Measurements from ENCODE around the gene GMEB1. TPM values are rescaled to one million over a fixed set of nuclear protein-coding genes. Genes with fewer than 3 reads are reported as not detected.
A peak's percentile ranks its signal among the peaks of the same experiment; 100 is the strongest.

The GMEB1 gene
- total RNA-seq, 1 donor from 2014 or later: 21.2 TPM

GRCh38 chr1:28751315-28752060 is 82.9 kb downstream of the GMEB1 start:
- H3K9me3 Mint-ChIP-seq (ENCODE audit: unreplicated experiment): peaks cover 2% of the 10 kb centered on the region
- peaks cover 15% of the 10 kb centered on the region for H3K4me1 Mint-ChIP-seq (ENCODE audit: low read depth, unreplicated experiment)
- H3K4me3 Mint-ChIP-seq (ENCODE audit: unreplicated experiment): peak overlapping the region; percentile 40
- TF ChIP-seq CTCF (IDR thresholded peaks at IDR 0.05; ENCODE audit: partially characterized antibody, unreplicated experiment): no peak
- H3K27ac Mint-ChIP-seq (ENCODE audit: unreplicated experiment): no peak overlapping the region
- H3K27me3 Mint-ChIP-seq (ENCODE audit: unreplicated experiment): no peaks in the 10 kb centered on the region
- no peaks in the 10 kb centered on the region for H3K36me3 Mint-ChIP-seq (ENCODE audit: unreplicated experiment)
- no peak for DNase-seq

GRCh38 chr1:28755701-28756100 is 87.1 kb downstream of the GMEB1 start:
- H3K27ac Mint-ChIP-seq (ENCODE audit: unreplicated experiment): no peak overlapping the region
- peaks cover 8% of the 10 kb centered on the region for H3K4me1 Mint-ChIP-seq (ENCODE audit: low read depth, unreplicated experiment)
- TF ChIP-seq CTCF (IDR thresholded peaks at IDR 0.05; ENCODE audit: partially characterized antibody, unreplicated experiment): no peak
- H3K36me3 Mint-ChIP-seq (ENCODE audit: unreplicated experiment): no peaks in the 10 kb centered on the region
- H3K9me3 Mint-ChIP-seq (ENCODE audit: unreplicated experiment): peaks cover 2% of the 10 kb centered on the region
- DNase-seq: no peak
- H3K4me3 Mint-ChIP-seq (ENCODE audit: unreplicated experiment): no peak overlapping the region
- H3K27me3 Mint-ChIP-seq (ENCODE audit: unreplicated experiment): peaks cover 2% of the 10 kb centered on the region

GRCh38 chr1:28756846-28757245 is 88.3 kb downstream of the GMEB1 start:
- no peak for TF ChIP-seq CTCF (IDR thresholded peaks at IDR 0.05; ENCODE audit: partially characterized antibody, unreplicated experiment)
- H3K27ac Mint-ChIP-seq (ENCODE audit: unreplicated experiment): no peak overlapping the region
- no peaks in the 10 kb centered on the region for H3K9me3 Mint-ChIP-seq (ENCODE audit: unreplicated experiment)
- no peaks in the 10 kb centered on the region for H3K36me3 Mint-ChIP-seq (ENCODE audit: unreplicated experiment)
- DNase-seq: no peak
- peaks cover 5% of the 10 kb centered on the region for H3K4me1 Mint-ChIP-seq (ENCODE audit: low read depth, unreplicated experiment)
- peak overlapping the region; percentile 22 for H3K4me3 Mint-ChIP-seq (ENCODE audit: unreplicated experiment)
- H3K27me3 Mint-ChIP-seq (ENCODE audit: unreplicated experiment): peaks cover 2% of the 10 kb centered on the region

- no peak for DNase-seq
- Mint-ChIP-seq H3K4me1 (ENCODE audit: low read depth, unreplicated experiment) (peaks cover 4% of the 10 kb centered on the region), H3K9me3 (ENCODE audit: unreplicated experiment) (no peaks in the 10 kb centered on the region), H3K4me3 (ENCODE audit: unreplicated experiment) (no peak overlapping the region), H3K36me3 (ENCODE audit: unreplicated experiment) (no peaks in the 10 kb centered on the region), H3K27ac (ENCODE audit: unreplicated experiment) (no peak overlapping the region), H3K27me3 (ENCODE audit: unreplicated experiment) (peaks cover 2% of the 10 kb centered on the region)
- no peak for TF ChIP-seq CTCF (IDR thresholded peaks at IDR 0.05; ENCODE audit: partially characterized antibody, unreplicated experiment)
Measured at GRCh38 chr1:28758420-28758819, 89.8 kb downstream of the GMEB1 start.

GRCh38 chr1:28759257-28759656 is 90.7 kb downstream of the GMEB1 start:
- H3K27me3 Mint-ChIP-seq (ENCODE audit: unreplicated experiment): peaks cover 2% of the 10 kb centered on the region
- no peaks in the 10 kb centered on the region for H3K9me3 Mint-ChIP-seq (ENCODE audit: unreplicated experiment)
- no peak overlapping the region for H3K4me3 Mint-ChIP-seq (ENCODE audit: unreplicated experiment)
- H3K36me3 Mint-ChIP-seq (ENCODE audit: unreplicated experiment): no peaks in the 10 kb centered on the region
- peaks cover 3% of the 10 kb centered on the region for H3K4me1 Mint-ChIP-seq (ENCODE audit: low read depth, unreplicated experiment)
- no peak for DNase-seq
- no peak for TF ChIP-seq CTCF (IDR thresholded peaks at IDR 0.05; ENCODE audit: partially characterized antibody, unreplicated experiment)
- no peak overlapping the region for H3K27ac Mint-ChIP-seq (ENCODE audit: unreplicated experiment)

All from glutamatergic neuron (in vitro differentiated cells).